Right lobe of liver (tissue), 6 donors: Measurements from ENCODE around the gene FCHO1. TPM values are rescaled to one million over a fixed set of nuclear protein-coding genes. Genes with fewer than 3 reads are reported as not detected.
"Not testable (repeated sequence)": the region's sequence is repeated elsewhere in the genome, so short reads cannot be mapped to it uniquely, and the experiment has no call there.

Source experiments
- ATAC-seq, 4 donors: fragments of 200-7000 bp; cut with Tn5 transposase; one replicate each; pipeline ENCODE4 v1.9.1; 2020; ENCODE audit warnings: mild to moderate bottlenecking in 4 of 4, moderate library complexity in 4 of 4
- DNase-seq, 3 donors: peaks; one replicate each; pipeline ENCODE4 v3.0.0-alpha.2; 2020
- H3K27ac ChIP-seq, 3 donors: fragments of 200-600 bp; one replicate each; pipeline ENCODE4 v1.8.0; 2022
- H3K27me3 ChIP-seq, 2 donors: fragments of 200-600 bp; one replicate each; pipeline ENCODE4 v1.8.0; 2022
- H3K36me3 ChIP-seq, 4 donors: fragments of 200-600 bp; sonication (generic) in 1 of 4; one replicate each; pipeline versions ENCODE4 v1.5.1 to v1.8.0; 2017 to 2022; ENCODE audit warnings: control low read depth in 1 of 4
- H3K4me1 ChIP-seq, 4 donors: fragments of 200-600 bp; sonication (generic) in 1 of 4; one replicate each; pipeline versions ENCODE4 v1.5.1 to v1.8.0; 2017 to 2022; ENCODE audit warnings: control low read depth in 1 of 4
- H3K4me3 ChIP-seq, 3 donors: fragments of 200-600 bp; one replicate each; pipeline ENCODE4 v1.8.0; 2022
- H3K9me3 ChIP-seq, 4 donors: fragments of 200-600 bp; sonication (generic) in 1 of 4; one replicate each; pipeline versions ENCODE4 v1.5.1 to v1.8.0; 2017 to 2022; ENCODE audit warnings: control low read depth in 1 of 4
- POLR2A ChIP-seq: fragments of 450-650 bp; IDR thresholded peaks from one replicate; pipeline ENCODE4 v1.6.1; 2017; ENCODE audit warnings: antibody characterized with exemption, mild to moderate bottlenecking
- WGBS: methylation state at CpG from one replicate; pipeline ENCODE4 v1.1.6; 2018; ENCODE audit warnings: low coverage, low lambda C conversion rate; ENCODE audit not compliant: insufficient coverage; ENCODE audit errors: missing lambda C conversion rate; 5-methylcytosine and 5-hydroxymethylcytosine counted together
- intact Hi-C, 2 donors: fragments of 100-400 bp; cut with DNase I; formaldehyde crosslinking; loops; one replicate each; pipeline versions ENCODE4 v1.11.2 to v1.14.1; 2022
- total RNA-seq, 6 experiments: library from RNA; depleted of rRNA in 2 of 6; stranded (reverse); fragments of >200 nt in 2 of 6; fragmentation: NEBNext Ultra II Directional in 3 of 6; extraction: Animal tissue kit (Norgen Biotek cat#: 25700) in 3 of 6; gene quantifications; one replicate each; pipeline versions ENCODE4 v1.1.0 to v1.2.4, GENCODE V29; 2016 to 2023
- TF ChIP-seq, protein P1 (sequence below), 4 donors: fragments of 200-600 bp in 3 of 4; fragments of 450-650 bp in 1 of 4; IDR thresholded peaks; one replicate each; pipeline versions ENCODE4 v1.5.1 to v1.8.0; 2016 to 2022; ENCODE audit warnings: antibody characterized with exemption in 4 of 4, mild to moderate bottlenecking in 2 of 4
- donor health status: DM: no; HTN: yes; CAD: no.
- donor health status: DM: no; HTN: no; CAD: no.
- donor health status: DM: no; HTN: no; CAD: no.
- donor health status: DM: no; HTN: yes; CAD: no.
- donor health status: DM: no; HTN: yes; CAD: no.

The FCHO1 gene
- total RNA-seq, 6 experiments from 2014 or later, result 0.93 to 3.6 (median 1.3) TPM

DNA sequence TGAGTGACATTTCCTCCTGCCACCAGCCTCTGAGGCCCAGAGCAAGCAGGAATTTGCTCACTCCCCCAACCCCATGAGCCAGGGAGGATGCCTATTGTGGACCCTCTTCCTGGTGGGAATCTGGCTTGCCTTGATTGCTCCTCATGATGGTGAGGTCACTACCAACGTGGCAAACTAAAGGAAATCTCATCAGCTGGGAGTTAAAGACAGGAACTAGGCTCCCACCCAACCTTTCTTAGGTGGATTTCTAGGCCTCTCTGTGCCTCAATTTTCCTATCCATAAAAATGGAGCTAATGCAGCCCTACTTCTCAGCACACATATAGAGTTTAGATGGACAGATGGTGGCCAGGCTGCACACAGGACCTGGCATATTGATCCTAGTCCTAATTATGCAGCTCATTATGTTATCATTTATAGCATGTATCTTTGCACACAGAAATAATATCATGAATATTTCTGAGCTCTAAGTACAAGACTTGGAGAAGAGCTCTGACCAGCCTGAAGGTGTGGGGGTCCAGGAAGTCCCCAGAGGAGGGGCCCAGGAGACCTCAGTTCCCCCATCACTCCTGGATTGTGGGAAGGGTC lies 45.7 kb downstream of the FCHO1 start:
- ATAC-seq (no peak), DNase-seq (no peak)
- 40% methylated on average over 1 of the region's 1 CpG for WGBS
- TF ChIP-seq, protein P1, sequence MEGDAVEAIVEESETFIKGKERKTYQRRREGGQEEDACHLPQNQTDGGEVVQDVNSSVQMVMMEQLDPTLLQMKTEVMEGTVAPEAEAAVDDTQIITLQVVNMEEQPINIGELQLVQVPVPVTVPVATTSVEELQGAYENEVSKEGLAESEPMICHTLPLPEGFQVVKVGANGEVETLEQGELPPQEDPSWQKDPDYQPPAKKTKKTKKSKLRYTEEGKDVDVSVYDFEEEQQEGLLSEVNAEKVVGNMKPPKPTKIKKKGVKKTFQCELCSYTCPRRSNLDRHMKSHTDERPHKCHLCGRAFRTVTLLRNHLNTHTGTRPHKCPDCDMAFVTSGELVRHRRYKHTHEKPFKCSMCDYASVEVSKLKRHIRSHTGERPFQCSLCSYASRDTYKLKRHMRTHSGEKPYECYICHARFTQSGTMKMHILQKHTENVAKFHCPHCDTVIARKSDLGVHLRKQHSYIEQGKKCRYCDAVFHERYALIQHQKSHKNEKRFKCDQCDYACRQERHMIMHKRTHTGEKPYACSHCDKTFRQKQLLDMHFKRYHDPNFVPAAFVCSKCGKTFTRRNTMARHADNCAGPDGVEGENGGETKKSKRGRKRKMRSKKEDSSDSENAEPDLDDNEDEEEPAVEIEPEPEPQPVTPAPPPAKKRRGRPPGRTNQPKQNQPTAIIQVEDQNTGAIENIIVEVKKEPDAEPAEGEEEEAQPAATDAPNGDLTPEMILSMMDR (IDR thresholded peaks at IDR 0.05), result no peak
- TF ChIP-seq POLR2A, result no peak
- intact Hi-C loops, result no loop called here
- H3K36me3 ChIP-seq, result no peaks in the 10 kb centered on the region
- no peaks in the 10 kb centered on the region for H3K9me3 ChIP-seq
- peak overlapping the region in 2 of 3 donors; percentile 44 to 55 for H3K27ac ChIP-seq
- peaks cover 0 to 8% of the 10 kb centered on the region in 2 donors for H3K27me3 ChIP-seq
- no peak overlapping the region for H3K4me3 ChIP-seq
- peaks cover 0 to 10% (median 0%) of the 10 kb centered on the region in 4 donors for H3K4me1 ChIP-seq

DNA sequence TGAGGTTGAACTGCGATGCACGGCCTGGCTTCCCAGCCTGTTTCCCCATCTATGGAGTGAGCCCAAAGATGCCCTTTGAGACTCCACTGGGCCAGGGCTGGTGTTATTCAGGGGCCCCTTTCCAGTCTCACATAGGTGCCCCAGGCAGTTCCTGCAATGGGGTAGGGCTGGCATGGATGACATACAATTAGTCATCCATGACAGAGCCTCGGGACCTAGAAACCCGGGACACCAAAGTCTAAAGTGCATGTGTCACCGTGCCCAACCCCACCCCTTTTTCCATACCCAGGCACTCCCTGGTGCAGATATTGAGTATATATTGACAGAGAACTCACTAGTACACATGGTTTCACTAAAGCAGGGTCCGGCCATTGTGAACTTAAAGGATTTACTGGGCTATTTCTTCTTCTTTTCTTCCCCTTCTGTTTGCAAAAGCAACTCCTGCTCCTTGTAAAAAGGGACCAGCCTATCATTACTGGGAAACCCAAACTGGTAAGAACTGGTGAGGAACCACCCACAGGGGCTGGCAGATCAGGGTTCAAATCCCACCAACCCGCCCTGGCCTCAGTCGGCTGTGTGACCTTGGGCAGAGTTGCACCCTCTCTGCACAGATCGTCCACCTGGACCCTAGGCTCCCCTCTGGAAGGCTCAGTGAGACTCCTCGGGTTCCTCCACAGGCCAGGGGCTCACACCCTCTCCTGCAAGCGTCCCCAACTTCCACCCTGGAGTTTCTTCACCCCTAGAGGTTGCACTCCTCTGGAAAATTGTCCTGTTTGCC lies 46.3 kb downstream of the FCHO1 start:
- 34% methylated on average over 6 of the region's 11 CpGs for whole genome bisulfite sequencing
- Histone ChIP-seq H3K4me3 (no peak overlapping the region), H3K36me3 (no peaks in the 10 kb centered on the region), H3K27me3 (peaks cover 0 to 8% of the 10 kb centered on the region in 2 donors), H3K27ac (peak overlapping the region in 2 of 3 donors; percentile 55 to 58), H3K9me3 (no peaks in the 10 kb centered on the region), H3K4me1 (peaks cover 0 to 10% (median 0%) of the 10 kb centered on the region in 4 donors)
- intact Hi-C loops, result no loop called here
- TF ChIP-seq, protein P1 (IDR thresholded peaks at IDR 0.05), result no peak
- no peak for TF ChIP-seq POLR2A
- DNase-seq, result peak; percentile 70 to 77 (median 75)
- ATAC-seq, result peak; percentile 65 to 92 (median 90)

- intact Hi-C loops, H3K9me3 ChIP-seq, H3K36me3 ChIP-seq, H3K27ac ChIP-seq, ATAC-seq, H3K4me3 ChIP-seq, DNase-seq, H3K27me3 ChIP-seq: not testable (repeated sequence)
- H3K4me1 ChIP-seq, result peaks cover 0 to 10% (median 0%) of the 10 kb centered on the region in 4 donors
- 67% methylated on average over 2 of the region's 3 CpGs for WGBS
Observed at GRCh38 chr19:17798599-17798998, 47.3 kb downstream of the FCHO1 start.

- WGBS, result 58% methylated on average over 9 of the region's 12 CpGs
- intact Hi-C loops, result no loop called here
- TF ChIP-seq, protein P1 (IDR thresholded peaks at IDR 0.05), result no peak
- TF ChIP-seq POLR2A, result no peak
- no peaks in the 10 kb centered on the region for H3K9me3 ChIP-seq
- no peak overlapping the region for H3K4me3 ChIP-seq
- no peak overlapping the region for H3K27ac ChIP-seq
- DNase-seq (no peak), ATAC-seq (no peak)
- H3K4me1 ChIP-seq, result peaks cover 0 to 7% (median 0%) of the 10 kb centered on the region in 4 donors
- H3K27me3 ChIP-seq, result no peaks in the 10 kb centered on the region
- no peaks in the 10 kb centered on the region for H3K36me3 ChIP-seq
Observed at GRCh38 chr19:17802137-17802858, 51.0 kb downstream of the FCHO1 start.
